GM18505 (cell line): ENCODE measurements around the gene ZNF184.

Source experiments
- ATAC-seq: cut with Tn5 transposase; IDR thresholded peaks from one replicate; pipeline ENCODE4 v1.9.1; 2021; ENCODE audit not compliant: unreplicated experiment
- POLR2A ChIP-seq: IDR thresholded peaks from 4 replicates; pipeline ENCODE4 v1.6.1; 2011; ENCODE audit warnings: borderline replicate concordance; ENCODE audit not compliant: insufficient read depth, insufficient read length; ENCODE audit errors: extremely low read depth

ZNF184 gene

DNA sequence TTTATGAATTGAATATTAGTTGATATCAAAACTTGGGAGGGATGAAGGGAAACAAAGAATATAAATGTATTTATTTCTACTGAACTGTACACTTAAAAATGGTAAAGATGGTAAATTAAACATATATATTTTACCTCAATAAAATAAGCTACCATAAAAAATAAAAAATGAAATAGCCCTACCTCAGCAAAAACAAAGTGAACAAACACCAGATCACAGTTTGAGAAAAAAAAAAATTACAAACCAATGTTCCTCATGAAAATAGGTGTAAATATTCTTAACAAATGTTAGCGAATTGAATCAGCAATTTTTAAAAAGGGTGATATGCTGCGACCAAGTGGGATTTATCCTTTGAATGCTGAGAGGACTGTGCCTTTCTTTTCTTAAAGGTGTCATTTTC, 28.3 kb upstream of the ZNF184 start:
- no peak for TF ChIP-seq POLR2A

DNA sequence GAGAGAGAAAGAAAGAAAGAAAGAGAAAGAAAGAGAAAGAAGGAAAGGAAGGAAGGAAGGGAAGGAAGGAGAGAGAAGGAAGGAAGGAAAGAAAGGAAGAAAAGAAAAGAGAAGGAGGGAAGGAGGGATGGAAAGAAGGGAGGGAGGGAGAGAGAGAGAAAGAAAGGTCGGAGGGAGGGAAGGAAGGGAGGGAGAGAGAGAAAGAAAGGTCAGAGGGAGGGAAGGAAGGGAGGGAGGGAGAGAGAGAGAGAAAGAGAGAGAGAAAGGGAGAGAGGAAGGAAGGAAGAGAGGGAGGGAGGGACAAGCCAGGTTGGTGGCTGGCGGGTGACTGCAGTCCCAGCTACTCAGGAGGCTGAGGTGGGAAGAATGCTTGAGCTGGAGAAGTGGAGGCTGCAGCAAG, 27.3 kb upstream of the ZNF184 start:
- TF ChIP-seq POLR2A, result no peak

More for the DNA sequence above, 28.3 kb upstream of the ZNF184 start:
- ATAC-seq, result no peak

GRCh38 chr6:27495386-27496135, 22.7 kb upstream of the ZNF184 start:
- no peak for ATAC-seq
- TF ChIP-seq POLR2A, result no peak

More for the DNA sequence above, 27.3 kb upstream of the ZNF184 start:
- no peak for ATAC-seq

DNA sequence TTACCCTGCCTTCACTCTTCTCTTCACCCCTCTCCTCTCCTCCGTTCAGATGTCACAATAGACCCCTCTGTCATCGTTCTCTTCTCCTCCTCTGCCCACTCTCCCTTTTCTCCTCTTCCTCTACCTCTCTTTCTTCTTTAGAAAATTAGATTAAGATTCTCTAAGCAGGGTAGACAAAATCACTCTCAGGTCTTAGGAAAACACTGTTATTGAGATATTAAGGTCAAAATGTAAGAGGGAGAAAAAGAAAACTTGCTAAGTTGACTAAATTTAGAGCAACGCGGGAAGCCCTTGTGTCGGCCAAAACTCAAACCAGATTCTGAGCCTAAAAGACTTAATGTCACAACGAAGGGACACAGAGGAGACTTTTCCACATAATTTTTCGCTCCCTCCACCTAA, 22.1 kb upstream of the ZNF184 start:
- no peak for ATAC-seq
- no peak for TF ChIP-seq POLR2A

GRCh38 chr6:27494103-27494502, 21.2 kb upstream of the ZNF184 start:
- ATAC-seq, result no peak
- TF ChIP-seq POLR2A, result no peak

DNA sequence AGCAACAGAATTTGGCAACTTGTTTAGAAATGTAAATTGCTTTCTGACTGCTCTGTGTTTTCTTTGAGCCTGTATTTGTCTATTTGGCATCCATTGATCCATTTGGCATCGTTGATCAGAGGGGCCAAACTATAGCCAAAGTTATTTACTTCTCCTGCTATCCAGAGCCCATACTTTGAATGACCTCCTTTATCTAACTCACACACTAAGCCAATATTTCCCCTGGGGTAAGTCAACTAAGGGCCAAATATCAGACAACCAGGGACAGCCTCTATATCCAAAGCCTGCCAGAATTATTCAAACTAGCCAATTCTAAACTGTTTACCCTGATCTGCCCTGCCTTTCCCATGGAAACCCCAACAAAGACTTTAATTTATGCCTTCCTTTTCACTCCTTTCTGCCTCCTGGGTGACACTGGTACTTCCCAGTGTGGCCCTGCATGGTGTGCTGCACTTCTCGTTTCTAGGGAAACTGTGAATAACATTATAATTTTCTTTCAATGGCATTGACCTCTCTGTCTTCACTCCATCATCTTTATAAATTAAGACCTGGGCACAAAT, 19.8 kb upstream of the ZNF184 start:
- no peak for ATAC-seq
- no peak for TF ChIP-seq POLR2A

- peak; percentile 64 for ATAC-seq
- TF ChIP-seq POLR2A, result peak; percentile 44
Measured at GRCh38 chr6:27479319-27480182, 6.6 kb upstream of the ZNF184 start.

DNA sequence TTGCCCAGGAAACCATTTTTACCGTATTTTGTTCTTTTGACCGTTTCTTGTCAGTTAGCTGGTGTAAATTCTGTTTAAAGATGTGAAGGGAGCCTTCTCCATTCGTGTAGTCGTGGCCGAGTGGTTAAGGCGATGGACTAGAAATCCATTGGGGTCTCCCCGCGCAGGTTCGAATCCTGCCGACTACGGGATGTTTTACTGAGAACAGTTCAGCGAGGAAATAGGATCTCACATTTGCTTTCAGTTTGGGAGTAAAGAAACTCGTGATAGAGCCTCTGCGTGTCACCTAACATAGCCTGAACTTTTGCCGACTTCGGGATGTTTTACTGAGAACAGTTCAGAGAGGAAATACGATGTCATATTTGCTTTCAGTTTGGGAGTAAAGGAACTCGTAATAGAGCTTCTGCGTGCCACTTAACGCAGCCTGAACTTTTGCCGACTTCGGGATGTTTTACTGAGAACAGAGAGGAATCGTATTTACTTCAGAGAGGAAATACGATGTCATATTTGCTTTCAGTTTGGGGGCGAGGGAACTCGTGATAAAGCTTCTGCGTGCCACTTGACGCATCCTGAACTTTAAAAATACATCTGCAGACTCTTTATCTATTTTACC, 5.9 kb upstream of the ZNF184 start:
- TF ChIP-seq POLR2A, result no peak
- ATAC-seq, result peak; percentile 41

DNA sequence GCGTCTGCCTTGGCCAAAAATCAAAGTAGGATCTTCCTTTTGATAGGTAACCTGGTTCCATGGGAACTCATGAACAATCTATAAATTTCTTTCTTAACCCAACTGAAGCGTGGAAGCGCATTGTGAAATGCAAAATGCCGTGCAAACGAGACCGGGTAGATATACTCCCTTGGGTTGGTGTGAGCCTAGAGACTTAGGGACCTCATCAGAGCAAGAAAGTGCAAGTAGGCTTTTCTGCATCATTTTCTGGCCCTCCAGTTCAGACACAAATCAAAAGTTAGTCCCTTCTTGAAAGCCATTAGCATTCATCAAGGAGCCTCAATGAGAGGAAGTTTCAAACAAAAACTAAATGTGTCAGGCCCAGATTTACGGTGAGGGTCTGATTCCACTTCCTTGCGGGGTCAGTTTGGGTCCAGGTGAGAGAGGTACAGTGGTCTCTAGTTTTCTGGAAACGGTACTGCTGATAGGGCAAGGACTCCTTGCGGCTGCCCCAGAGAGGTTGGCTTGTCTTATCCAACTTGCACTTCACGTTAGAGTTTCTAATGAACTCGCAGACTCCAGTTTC, 5.3 kb upstream of the ZNF184 start:
- TF ChIP-seq POLR2A, result no peak
- ATAC-seq, result peak; percentile 17

DNA sequence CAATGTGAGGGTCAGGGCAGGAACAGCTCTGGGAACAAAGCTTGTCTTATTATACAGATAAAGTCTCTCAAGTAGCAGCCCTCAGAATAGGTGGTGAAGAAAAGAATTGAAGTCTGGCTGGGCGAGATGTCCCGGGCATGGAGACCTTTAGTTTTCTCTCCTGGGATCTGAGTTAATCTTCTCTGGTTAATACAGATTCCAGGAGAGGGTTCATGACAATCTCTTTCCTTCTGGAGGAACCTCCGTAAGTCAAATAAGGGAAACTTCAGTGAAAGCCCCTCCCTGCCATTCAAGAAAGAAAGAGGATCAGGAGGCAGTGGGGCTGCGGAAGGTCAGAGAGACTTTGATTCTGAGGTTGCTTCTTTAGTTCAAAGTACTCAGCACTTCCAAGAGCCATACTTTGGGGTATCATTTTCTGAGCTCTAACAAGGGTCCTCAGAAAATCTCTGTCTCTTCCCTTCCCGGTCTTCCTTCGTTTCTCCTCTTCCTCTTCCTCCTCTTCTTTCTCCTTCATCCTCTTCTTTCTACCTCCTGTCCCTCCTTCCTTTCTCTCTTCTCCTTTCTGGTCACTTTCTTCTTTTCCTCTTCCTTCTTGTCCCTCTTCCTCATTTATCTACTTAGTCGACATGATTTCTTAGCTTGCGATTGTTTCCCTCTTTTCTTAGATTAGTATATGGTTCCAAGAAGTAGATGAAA, 4.6 kb upstream of the ZNF184 start:
- no peak for ATAC-seq
- TF ChIP-seq POLR2A, result no peak

GRCh38 chr6:27476090-27476489, 3.2 kb upstream of the ZNF184 start:
- no peak for TF ChIP-seq POLR2A

DNA sequence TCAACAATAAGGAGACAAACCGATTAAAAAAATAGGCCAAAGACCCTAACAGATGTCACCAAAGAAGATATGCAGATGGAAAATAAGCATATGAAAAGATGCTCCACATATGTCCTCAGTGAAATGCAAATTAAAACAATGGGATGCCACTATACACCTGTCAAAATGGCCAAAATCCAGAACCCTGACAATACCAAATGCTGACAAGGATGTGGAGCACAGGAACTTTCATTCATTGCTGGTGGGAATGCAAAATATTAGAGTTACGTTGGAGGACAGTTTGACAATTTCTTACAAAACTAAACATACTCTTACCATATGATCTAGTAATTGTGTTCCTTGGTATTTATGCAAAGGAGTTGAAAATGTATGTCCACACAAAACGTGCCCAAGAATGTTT, 1.8 kb upstream of the ZNF184 start:
- TF ChIP-seq POLR2A, result no peak
- no peak for ATAC-seq

More at GRCh38 chr6:27476090-27476489, 3.2 kb upstream of the ZNF184 start:
- no peak for ATAC-seq
